WTC11 (cell line): ENCODE results near the gene TAS2R43.

Source experiments
- ATF1 ChIP-seq: sonication (generic); formaldehyde crosslinking; IDR thresholded peaks from 2 replicates; pipeline ENCODE4 v1.8.1; 2023; ENCODE audit warnings: mild to moderate bottlenecking, moderate library complexity, missing genetic modification reagents
- ETV6 ChIP-seq: sonication (generic); formaldehyde crosslinking; IDR thresholded peaks from 2 replicates; pipeline ENCODE4 v1.8.1; 2022; ENCODE audit warnings: mild to moderate bottlenecking, missing genetic modification reagents
- IRF1 ChIP-seq: sonication (generic); formaldehyde crosslinking; IDR thresholded peaks from 2 replicates; pipeline ENCODE4 v1.8.0; 2023; ENCODE audit warnings: missing genetic modification reagents
- MXD4 ChIP-seq: fragments of 250-450 bp; sonication (Bioruptor Pico); IDR thresholded peaks from 2 replicates; pipeline ENCODE4 v1.8.0; 2021; ENCODE audit warnings: mild to moderate bottlenecking, moderate library complexity, borderline replicate concordance
- SP1 ChIP-seq: sonication (generic); formaldehyde crosslinking; conservative IDR thresholded peaks from 2 replicates; pipeline ENCODE4 v1.8.1; 2022; ENCODE audit warnings: missing genetic modification reagents
- TEAD4 ChIP-seq: sonication (generic); formaldehyde crosslinking; IDR thresholded peaks from 2 replicates; pipeline ENCODE4 v1.8.0; 2022; ENCODE audit warnings: mild to moderate bottlenecking, missing genetic modification reagents
- ZNF232 ChIP-seq: sonication (generic); formaldehyde crosslinking; IDR thresholded peaks from 2 replicates; pipeline ENCODE4 v1.8.0; 2022; ENCODE audit warnings: mild to moderate bottlenecking, missing genetic modification reagents
- TF ChIP-seq, protein P1 (sequence below): fragments of 200-600 bp; IDR thresholded peaks from 2 replicates; pipeline ENCODE4 v1.8.0; 2022; ENCODE audit warnings: antibody characterized with exemption
- TF ChIP-seq, protein P2 (sequence below): sonication (generic); formaldehyde crosslinking; IDR thresholded peaks from 2 replicates; pipeline ENCODE4 v1.8.0; 2022; ENCODE audit warnings: mild to moderate bottlenecking, missing genetic modification reagents

GRCh38 chr12:11069854-11070365, 22.2 kb downstream of the TAS2R43 start:
- TF ChIP-seq, protein P1, sequence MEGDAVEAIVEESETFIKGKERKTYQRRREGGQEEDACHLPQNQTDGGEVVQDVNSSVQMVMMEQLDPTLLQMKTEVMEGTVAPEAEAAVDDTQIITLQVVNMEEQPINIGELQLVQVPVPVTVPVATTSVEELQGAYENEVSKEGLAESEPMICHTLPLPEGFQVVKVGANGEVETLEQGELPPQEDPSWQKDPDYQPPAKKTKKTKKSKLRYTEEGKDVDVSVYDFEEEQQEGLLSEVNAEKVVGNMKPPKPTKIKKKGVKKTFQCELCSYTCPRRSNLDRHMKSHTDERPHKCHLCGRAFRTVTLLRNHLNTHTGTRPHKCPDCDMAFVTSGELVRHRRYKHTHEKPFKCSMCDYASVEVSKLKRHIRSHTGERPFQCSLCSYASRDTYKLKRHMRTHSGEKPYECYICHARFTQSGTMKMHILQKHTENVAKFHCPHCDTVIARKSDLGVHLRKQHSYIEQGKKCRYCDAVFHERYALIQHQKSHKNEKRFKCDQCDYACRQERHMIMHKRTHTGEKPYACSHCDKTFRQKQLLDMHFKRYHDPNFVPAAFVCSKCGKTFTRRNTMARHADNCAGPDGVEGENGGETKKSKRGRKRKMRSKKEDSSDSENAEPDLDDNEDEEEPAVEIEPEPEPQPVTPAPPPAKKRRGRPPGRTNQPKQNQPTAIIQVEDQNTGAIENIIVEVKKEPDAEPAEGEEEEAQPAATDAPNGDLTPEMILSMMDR, result no peak
- TF ChIP-seq ZNF232 (CRISPR knock-in tag) (no peak), TEAD4 (CRISPR knock-in tag) (no peak), SP1 (CRISPR knock-in tag) (no peak), ATF1 (CRISPR knock-in tag) (no peak), IRF1 (no peak), MXD4 (no peak), ETV6 (no peak)
- TF ChIP-seq, protein P2, sequence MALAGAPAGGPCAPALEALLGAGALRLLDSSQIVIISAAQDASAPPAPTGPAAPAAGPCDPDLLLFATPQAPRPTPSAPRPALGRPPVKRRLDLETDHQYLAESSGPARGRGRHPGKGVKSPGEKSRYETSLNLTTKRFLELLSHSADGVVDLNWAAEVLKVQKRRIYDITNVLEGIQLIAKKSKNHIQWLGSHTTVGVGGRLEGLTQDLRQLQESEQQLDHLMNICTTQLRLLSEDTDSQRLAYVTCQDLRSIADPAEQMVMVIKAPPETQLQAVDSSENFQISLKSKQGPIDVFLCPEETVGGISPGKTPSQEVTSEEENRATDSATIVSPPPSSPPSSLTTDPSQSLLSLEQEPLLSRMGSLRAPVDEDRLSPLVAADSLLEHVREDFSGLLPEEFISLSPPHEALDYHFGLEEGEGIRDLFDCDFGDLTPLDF, result no peak
